C4-2B (cell line): ENCODE results near the gene NR1D2.
"Not testable (repeated sequence)": the region's sequence is repeated elsewhere in the genome, so short reads cannot be mapped to it uniquely, and the experiment has no call there.

Experiments
- H3K27ac ChIP-seq: fragments of 450-650 bp; 2 replicates; pipeline ENCODE4 v1.5.1; 2017
- ZFX ChIP-seq: fragments of 450-650 bp; IDR thresholded peaks from 2 replicates; pipeline ENCODE4 v1.6.1; 2017
- TF ChIP-seq, protein P1 (sequence below): fragments of 450-650 bp; conservative IDR thresholded peaks from 2 replicates; pipeline ENCODE4 v1.5.1; 2017; ENCODE audit warnings: mild to moderate bottlenecking

Gene NR1D2

DNA sequence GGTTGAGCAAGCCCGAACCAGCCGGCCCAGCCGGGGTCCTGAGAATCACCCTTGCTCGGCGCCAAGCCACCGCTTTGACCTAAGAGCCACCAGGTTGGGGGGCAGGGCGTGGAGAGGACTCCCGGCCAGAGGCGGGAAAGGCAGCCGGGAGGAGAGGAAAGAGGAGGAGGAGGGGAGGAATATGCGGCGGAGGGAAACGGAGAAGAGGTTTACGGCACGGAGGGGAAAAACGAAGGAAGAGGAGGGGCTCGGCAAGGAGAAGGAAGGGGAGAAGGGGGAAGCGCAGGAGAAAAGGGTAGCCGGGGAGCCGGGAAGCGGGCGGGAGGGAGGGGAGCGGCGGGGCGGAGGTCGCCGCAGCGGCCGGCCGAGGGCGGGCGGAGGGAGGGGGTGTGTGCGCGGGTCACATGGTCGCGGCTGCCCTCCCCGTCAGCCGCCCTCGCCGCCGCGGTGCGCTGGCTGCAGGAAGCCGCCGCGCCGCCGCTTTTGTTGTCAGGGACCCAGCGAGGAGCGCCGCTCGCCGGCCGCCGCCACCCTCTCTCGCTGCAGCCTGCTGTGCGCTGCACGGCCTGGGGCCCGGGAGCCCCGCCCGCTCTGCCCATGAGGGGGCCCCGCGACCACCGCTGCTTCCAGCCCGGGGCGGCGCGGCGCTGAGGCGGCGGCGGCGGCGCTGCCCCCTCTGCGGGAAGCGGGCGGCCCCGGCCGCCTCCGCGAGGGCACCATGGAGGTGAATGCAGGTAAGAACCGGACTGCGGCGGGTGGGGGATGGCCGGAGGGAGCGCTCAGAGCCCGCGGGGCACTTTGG is at the start of gene NR1D2:
TSS of gene NR1D2 (plus strand) at position 426 of the 802 bp plus-strand sequence. CDS start at position 719, 293 bp downstream.
- peak within 1 kb of the TSS; percentile 88 for H3K27ac ChIP-seq
- TF ChIP-seq, protein P1, sequence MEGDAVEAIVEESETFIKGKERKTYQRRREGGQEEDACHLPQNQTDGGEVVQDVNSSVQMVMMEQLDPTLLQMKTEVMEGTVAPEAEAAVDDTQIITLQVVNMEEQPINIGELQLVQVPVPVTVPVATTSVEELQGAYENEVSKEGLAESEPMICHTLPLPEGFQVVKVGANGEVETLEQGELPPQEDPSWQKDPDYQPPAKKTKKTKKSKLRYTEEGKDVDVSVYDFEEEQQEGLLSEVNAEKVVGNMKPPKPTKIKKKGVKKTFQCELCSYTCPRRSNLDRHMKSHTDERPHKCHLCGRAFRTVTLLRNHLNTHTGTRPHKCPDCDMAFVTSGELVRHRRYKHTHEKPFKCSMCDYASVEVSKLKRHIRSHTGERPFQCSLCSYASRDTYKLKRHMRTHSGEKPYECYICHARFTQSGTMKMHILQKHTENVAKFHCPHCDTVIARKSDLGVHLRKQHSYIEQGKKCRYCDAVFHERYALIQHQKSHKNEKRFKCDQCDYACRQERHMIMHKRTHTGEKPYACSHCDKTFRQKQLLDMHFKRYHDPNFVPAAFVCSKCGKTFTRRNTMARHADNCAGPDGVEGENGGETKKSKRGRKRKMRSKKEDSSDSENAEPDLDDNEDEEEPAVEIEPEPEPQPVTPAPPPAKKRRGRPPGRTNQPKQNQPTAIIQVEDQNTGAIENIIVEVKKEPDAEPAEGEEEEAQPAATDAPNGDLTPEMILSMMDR = no peak; the same call in none of the 2 replicates
- TF ChIP-seq ZFX = no peak

DNA sequence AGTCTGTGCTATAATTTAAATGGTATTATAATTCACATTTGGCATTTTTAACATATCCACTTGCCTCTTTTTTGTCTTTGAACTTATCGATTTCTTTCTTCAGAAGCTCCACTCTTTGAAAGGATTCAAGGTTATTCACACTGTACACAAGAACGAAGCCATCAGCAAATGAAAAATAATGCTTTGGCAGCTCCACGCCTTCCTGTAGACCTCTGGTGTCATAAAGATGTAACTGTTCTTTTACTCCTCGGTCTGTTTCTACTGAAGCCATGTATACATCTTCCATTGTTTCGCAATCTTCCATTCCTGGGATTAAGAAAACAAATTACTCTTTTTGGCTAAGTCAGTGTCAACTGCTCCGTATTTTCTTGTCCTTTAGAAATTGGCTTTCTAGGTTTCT is 44.3 kb upstream of the NR1D2 start:
- no peak overlapping the region for H3K27ac ChIP-seq
- no peak for TF ChIP-seq ZFX
- TF ChIP-seq, protein P1 = 0 out of 2 replicates have a peak, but pooled peaks have one; percentile 3

DNA sequence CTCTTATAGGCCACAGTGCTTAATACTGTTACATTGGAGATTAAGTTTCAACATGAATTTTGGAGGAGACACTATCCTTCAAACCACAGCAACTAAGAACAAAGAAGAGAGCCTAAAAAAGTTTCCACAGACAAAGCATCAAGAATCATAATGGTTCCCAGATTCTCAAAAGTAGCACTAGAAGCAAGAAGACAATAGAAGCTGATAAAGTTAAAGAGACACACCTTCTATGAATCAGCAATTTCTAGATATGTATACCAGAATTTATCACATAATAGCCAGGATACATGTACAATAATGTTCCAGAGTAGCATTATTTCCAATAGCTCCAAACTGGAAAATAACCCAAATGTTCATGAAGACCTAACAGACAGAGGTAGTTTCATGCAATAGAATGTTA is 40.5 kb upstream of the NR1D2 start:
- TF ChIP-seq, protein P1 = no peak
- TF ChIP-seq ZFX = no peak
- H3K27ac ChIP-seq = no peak overlapping the region

DNA sequence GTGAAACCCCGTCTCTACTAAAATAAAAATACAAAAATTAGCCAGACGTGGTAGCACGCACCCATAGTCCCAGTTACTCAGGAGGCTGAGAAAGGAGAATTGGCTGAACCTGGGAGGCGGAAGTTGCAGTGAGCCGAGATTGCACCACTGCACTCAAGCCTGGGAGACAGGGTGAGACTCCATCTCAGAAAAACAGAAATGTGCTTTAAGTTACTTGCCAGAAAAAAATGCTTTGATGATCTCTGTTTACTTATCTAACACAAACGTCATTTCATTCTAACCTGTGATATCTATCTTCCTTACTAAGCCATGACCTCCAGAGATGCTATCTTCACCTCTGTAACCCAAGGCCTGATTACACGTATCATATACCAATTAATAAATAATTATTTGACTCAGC is 35.7 kb upstream of the NR1D2 start:
- no peak overlapping the region for H3K27ac ChIP-seq

DNA sequence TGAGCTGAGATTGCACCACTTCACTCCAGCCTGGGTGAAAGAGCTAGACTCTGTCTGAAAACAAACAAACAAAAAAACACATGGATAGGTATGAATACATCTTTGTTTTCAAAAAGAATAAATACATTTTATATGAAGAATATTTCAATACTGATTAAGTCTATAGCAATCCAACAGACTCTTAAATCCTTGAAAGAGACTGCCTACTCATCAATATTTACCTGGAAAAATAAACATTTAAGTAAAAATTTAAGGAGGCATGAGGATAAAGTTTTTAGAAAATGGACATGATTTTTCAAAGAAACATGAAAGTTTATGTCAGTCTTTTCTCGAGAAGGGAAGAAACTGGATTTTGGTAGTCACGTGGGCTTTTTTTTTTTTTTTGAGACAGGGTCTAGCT is 33.7 kb upstream of the NR1D2 start:
- H3K27ac ChIP-seq = no peak overlapping the region
- no peak for TF ChIP-seq ZFX
- TF ChIP-seq, protein P1 = no peak

More for the DNA sequence above, 35.7 kb upstream of the NR1D2 start:
- TF ChIP-seq, protein P1 = no peak
- no peak for TF ChIP-seq ZFX

DNA sequence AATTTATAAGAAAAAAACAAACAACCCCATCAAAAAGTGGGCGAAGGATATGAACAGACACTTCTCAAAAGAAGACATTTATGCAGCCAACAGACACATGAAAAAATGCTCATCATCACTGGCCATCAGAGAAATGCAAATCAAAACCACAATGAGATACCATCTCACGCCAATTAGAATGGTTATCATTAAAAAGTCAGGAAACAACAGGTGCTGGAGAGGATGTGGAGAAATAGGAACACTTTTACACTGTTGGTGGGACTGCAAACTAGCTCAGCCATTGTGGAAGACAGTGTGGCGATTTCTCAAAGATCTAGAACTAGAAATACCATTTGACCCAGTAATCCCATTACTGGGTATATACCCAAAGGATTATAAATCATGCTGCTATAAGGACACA is 32.8 kb upstream of the NR1D2 start:
- H3K27ac ChIP-seq = not testable (repeated sequence)

DNA sequence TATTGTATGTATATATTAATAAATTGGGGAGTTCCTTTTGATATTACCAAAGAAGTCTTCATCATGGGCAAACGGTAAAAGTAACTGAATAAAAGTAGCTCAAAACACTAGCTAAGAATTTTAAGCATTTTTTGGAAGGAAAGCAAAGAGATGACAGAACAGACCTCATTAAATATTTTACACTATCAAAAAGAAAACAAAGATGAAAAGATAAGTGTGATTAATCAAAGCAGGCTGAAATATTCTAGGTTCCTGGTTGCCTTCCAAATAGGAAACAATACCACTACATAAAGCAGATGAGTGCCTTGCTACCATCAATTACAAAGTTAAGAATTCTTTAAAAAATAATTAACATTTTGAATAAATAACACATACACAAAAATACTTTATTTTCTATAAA is 31.9 kb upstream of the NR1D2 start:
- H3K27ac ChIP-seq = no peak overlapping the region
- TF ChIP-seq ZFX = no peak
- TF ChIP-seq, protein P1 = no peak
